T-helper 2 cell (primary cell): ENCODE measurements around the gene SMKR1.
"Not testable (repeated sequence)": the region's sequence is repeated elsewhere in the genome, so short reads cannot be mapped to it uniquely, and the experiment has no call there.

Source experiments
- DNase-seq, 5 experiments: peaks; one replicate each; pipeline versions ENCODE4 v3.0.0 to v3.0.0-alpha.2; 2012 to 2022

The SMKR1 gene

DNA sequence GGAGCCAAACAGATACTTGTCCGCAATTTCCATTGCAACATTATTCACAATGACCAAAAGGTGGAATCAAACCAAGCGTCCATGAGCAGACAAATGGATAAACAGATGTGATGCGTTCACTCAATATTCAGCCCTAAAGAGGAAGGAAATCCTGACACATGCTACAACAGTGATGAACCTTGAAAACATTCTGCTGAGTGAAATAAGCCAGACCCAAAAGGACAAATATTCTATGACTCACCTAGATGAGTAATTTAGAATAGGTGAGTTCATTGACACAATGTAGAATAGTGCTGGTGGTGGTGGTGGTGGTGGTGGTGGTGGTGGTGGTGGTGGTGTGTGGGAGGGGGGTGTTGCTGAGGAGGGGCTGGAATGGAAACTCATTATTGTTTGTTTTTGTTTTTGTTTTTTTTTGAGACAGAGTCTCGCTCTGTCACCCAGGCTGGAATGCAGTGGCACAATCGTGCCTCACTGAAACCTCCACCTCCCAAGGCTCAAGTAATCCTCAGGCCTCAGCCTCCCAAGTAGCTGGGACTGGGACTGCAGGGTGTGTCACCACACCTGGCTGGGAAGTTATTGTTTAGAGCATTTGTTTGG is 28.6 kb downstream of the SMKR1 start:
- peak in 3 of 5 experiments; percentile 20 to 56 (median 26) for DNase-seq

DNA sequence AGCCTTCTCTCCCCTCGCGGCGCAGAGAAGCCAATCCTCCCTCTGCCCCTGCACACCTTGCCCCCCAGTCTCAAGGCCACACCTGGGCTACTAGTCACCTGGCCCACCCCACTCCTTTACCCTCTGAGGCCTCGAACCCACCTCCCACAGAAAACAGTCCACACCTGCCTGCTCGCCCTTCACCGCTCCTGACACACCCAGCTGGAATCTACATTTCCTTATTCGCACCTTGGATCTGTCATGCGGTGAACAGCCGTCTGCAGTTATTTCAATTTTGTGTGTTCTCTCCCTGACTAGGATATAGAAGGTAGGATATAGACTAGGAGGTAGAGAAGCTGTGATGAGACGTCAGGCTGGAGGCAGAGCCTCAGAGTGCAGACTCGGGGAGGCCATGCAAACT is 29.4 kb downstream of the SMKR1 start:
- no peak for DNase-seq

DNA sequence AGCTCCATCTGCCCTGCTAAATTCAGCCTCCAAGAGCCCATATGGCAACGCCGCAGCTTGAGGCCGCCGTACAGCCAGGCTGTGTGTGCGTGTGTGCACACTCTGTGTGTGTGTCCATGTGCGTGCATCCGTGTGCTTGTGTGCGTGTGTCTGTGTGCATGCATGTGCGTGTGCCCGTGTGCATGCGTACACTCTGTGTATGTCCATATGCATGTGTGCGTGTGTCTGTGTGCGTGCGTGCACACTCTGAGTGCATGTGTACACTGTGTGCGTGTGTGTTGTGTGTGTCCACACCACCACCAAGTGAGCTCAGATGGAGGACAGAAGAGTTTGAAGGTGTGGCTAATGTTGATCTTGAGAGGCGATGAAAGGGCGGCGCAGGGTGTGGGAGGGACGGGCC is 30.0 kb downstream of the SMKR1 start:
- DNase-seq, result no peak

DNA sequence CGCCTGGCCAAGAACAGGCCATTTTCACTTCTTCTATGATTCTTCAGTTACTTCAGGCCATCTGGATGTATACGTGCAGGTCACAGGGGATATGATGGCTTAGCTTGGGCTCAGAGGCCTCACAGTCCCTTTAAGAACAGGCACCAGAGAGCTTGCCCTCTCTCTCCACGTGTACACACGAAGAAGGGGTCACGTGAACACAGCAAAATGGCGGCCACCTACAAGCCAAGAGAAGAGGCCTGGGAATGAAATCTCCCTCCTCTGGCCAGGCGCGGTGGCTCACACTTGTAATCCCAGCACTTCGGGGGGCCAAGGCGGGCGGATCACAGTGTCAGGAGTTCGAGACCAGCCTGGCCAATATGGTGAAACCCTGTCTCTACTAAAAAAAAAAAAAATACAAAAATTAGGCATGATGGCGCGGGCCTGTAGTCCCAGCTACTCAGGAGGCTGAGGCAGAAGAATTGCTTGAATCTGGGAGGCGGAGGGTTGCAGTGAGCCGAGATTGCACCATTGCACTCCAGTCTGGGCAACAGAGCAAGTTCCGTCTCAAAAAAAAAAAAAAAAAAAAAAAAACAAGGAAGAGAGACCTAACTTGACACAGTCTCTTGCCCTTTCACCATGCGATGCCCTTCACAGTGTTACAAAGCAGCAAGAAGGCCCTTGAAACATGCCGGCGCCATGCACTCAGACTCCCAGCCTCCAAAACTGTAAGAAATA is 32.4 kb downstream of the SMKR1 start:
- DNase-seq, result not testable (repeated sequence)

DNA sequence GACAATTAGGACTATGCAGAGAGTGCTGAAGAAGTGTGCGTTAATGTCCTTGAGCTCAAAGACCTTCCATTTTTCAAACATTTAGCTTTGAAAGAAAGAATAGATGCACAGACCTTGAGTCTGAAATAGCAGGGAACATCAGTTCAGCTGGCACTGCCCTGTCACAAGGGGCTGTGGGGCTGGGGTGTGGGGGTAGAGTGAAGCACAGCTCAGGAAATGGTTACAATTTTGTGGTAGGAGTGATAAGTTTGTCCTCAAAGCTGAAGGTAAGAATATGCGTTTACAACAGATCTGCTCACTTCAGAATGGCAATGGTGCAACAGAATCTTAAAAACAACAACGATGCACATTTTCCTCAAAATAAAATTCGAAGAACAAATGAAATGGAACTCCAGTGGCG is 33.6 kb downstream of the SMKR1 start:
- peak in 2 of 5 experiments; percentile 47 to 73 for DNase-seq

DNA sequence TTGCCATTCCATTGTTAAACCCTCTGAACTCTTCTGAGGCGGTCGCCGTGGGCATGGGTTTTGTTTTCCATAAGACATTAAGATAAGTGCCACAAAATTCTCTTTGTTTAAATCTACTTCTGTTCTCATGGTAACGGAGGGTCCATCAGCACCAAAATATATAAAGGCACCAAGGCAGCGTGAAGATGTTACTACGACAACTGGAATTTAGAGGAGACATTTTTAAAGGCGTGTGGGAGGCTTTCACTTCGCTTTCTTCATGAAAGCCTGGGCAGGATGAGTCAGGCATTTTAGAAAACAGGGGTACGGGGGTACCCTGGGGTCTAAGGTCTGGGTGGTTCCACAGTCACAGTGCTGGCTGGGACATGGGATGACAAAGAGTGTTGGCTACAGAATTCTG is 34.0 kb downstream of the SMKR1 start:
- DNase-seq, result peak in 1 of 5 experiments; percentile 13

DNA sequence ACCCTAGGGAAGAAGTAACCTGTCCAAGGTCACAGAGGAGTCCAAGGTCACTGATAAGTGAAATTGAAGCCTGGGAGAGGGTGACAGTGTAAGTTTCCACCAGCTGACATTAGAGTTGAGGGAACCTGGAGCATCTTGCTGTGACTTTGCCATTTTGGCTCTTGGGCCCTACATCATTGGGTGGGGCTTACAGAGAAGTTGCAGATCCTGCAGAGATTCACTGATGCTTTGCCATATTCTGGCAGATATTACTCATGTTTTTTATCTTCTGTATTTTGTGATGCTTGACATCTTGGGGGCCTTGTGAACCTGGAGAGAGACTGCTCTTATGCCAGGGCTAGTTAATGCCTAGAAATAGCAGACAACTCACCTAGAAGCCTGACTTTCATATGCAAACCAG is 36.5 kb downstream of the SMKR1 start:
- DNase-seq, result peak in 1 of 5 experiments; percentile 44

DNA sequence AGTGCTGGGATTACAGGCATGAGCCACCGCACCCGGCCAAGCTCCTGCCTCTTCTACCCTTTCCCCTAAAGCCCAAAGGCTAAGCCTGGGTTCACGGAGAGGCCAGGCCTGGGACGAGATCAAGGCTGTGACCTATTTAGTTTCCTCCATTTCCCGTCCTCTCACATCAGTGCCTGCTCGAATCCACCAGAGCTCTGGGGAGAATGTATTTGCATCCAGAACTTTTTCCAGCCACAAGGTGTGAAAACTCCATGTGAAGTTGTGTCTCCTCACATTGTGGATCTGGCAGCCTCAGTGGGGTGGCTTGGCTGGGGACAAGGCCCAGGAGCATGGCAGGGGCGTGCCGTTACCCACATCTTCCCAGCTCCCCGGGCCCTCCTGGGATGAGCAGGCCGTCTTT is 38.0 kb downstream of the SMKR1 start:
- no peak for DNase-seq

DNA sequence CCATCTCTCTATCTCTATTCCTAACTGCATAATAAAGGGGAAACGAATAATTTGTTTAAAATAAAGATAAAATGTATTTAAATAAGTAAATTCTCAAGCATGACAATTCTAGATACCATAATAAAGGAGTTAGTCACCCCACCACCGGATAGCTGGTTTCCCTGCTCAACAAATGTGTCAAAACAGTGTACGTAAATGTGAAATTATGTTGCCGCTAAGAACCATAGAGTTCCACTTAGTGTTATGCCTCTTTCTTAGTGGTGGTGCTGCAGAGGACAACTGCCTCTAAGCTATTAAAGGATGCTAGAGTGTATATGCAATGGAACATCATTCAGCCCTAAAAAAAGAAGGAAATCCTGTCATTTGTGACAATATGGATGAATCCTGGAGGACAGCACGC is 42.4 kb downstream of the SMKR1 start:
- no peak for DNase-seq

DNA sequence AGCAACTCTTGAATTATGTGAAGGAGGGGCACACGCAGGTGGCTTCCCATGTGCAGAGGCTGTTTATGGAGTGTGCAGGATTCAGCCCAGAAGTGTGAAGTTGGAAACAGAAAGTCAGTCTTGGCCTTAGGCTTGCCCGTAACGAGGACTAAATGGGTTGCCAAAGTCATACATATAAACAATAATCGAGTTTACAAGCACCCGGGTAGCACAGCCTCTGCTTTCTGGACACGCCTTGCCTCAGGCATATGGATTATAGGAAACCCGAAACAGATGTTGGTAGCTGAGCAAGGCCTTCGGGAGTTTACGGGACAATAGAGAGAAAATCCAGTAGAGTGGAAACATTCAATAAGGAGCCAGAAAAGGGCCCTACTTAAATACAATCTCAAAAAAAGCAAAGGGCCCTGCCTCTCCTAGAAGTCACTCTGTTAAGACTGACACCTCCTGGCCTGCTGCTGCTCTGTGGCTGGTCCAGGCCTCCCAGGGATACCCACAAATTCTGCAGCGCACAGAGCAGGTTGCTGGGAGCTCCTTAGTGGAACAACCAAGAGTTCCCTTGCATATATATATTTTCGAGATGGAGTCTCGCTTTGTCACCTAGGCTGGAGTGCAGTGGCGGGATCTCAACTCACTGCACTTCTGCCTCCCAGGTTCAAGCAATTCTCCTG is 48.5 kb downstream of the SMKR1 start:
- DNase-seq, result no peak

DNA sequence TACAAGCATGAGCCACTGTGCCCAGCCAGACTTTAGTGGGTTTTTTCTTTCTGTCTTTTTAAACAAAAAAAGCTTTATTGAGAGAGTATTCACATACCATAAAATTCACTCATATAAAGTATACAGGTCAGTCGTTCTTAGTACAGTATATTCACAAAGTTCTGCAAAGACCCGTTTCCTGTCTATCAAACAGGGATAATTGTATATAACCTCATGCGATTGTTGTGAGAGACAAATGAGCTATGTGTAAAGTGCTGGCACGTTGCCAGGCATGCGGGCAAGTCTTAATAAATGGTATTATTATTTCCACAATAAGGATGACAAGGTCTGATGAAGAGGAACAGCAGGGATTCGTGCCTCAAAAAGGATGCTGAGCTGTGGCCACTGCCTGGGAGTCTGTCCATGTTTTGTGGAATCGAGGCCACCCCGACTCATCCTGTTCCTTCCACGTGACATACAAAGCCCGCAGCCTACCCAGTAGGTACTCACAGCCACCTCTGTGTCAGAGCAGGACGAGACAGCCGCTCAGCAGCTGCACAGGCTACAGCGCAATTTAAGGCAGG is 51.6 kb downstream of the SMKR1 start:
- DNase-seq, result peak in 2 of 5 experiments; percentile 52 to 82

DNA sequence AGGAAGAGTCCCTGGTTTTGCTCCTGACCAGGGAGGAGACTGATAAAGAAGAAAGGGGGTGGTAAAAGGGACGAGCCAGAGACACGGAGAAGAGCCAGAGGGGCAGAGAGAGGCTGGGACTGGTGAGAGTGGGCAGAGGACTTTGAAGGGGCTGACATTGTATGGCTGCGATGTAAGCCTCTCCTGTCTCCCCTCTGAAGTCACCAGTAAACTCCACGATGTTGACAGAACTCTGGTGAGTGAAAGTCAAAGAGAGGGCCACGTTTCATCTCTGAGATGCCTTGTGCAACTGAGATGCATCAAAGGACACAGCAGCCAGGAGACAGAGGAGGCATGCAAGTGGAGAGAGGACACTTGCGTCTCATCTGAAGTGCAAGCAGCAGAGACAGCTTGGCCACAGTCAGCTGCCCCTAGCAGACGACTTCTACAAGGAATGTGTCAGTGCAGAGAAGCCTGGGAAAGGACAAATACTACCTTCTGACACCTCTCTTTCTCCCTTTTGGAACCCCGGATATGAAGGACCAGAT is 54.3 kb downstream of the SMKR1 start:
- DNase-seq, result no peak

DNA sequence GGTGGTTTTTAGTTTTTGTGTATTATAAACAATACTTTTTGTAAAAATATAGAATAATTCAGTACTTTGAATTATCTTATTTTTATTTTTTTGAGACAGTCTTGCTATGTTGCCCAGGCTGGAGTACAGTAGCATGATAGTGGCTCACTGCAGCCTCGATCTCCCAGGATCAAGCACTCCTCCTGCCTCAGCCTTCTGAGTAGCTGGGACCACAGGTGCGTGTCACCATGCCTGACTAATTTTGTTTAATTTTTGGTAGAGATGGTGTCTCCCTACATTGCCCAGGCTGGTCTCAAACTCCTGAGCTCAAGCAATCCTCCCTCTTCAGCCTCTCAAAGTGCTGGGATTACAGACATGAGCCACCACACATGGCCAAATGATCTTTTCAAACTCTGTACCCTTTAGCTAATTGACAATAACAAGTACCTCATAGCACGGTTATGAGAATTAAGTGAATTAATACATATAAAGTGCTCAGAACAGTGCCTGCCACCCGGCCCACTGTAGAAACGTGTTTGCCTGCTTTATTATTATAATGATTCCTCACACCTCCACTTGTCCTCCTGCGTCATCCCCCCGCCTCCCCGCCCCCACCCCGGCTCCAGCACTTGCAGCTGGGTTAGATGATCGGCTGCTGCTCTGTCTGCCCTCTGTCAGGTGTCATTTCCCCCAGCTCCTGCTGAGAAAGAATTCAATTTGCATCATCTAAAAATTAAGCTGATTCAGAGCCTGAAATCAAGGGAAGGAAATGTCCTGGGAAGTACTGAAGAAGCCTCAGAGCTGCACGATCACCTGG is 55.6 kb downstream of the SMKR1 start:
- no peak for DNase-seq

DNA sequence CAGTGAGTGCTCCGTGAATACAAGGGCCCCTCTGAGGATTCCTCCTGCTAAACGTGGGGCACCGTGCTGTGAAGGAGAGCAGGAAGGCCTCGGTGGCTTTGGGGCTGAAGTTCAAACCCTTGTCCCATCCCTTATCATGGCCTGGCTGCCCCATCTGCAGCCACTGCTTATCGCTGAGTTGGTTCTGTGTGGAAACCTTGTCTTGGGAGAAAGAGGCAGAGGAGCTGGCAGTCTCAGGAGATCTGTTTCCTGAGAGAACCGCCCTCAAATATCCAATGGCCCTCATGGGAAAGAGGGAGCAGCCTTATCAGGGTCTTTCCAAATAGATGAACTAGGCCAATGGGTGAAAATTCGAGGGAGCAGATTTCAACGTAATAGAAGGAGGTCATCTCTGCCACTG is 57.2 kb downstream of the SMKR1 start:
- DNase-seq, result no peak

DNA sequence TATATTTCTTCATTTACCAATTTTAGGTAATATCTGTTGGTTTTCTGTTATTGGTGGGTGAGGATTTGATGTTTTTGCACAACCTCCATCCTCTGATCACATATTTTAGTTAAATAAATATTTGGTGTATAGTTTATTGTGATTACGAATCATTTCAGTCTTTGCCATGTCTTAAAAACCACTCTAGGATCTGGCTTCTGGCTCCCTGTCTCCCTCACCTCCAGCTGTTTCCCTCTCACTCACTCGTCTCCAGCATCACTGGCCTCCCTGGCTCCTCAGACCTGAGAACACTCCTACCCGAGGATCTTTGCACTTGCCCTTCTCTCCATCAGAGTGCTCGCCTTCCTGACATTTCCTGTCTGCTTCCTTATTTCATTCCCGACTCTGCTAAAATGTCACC is 58.5 kb downstream of the SMKR1 start:
- DNase-seq, result no peak

DNA sequence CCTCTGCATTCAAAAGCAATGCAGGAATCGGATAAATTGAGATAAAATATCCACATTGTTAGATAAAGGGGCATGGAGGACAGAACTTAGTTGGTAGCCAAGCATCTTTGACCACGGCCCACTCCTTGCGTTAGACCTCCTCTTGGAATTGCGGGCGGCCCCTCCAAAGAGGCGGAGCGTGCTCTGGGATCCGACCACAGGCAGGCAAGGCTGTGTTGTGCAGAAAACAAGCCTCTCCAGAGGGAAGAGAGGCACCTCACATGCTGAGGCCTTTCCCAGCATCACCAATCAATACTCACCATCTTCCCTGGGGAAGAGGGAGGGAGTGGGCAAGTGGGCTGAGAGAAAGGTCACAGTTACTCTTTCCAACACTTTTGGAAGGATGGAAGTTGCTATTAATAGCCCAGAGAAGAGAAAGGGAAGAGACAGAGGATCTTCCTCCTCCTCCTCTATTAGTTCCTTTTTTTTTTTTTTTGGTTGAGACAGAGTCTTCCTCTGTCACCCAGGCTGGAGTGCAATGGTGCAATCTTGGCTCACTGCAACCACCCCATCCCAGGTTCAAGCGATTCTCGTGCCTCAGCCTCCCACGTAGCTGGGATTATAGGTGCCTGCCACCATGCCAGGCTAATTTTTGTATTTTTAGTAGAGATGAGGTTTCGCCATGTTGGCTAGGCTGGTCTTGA is 59.5 kb downstream of the SMKR1 start:
- no peak for DNase-seq
